C4-2B (cell line): Measurements from ENCODE around the gene LRCH3.

Experiments
- CTCF ChIP-seq: fragments of 450-650 bp; conservative IDR thresholded peaks from 2 replicates; pipeline ENCODE4 v1.5.1; 2017; ENCODE audit warnings: mild to moderate bottlenecking
- ZFX ChIP-seq: fragments of 450-650 bp; IDR thresholded peaks from 2 replicates; pipeline ENCODE4 v1.6.1; 2017

DNA sequence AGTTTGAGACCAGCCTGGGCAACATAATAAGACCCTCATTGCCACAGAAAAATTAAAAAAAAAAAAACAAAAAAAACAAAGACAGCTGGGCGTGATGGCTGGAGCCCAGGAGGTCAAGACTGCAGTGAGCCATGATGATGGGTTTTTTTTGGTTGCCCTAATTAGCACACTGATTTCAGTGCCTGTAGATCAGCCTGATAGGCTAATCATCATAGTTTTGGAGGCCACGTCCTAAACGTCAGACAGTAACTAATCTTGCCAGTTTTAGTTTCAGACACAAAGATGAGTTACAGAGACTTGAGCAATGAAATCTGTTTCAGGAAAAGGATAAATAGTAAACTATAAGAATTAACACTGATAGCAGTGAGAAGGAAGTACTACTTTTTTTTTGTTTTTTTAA lies 55.4 kb downstream of the LRCH3 start:
- TF ChIP-seq CTCF = no peak
- TF ChIP-seq ZFX = no peak
